Fibroblast of lung (primary cell): ENCODE results near the gene FAF2. TPM values are rescaled to one million over a fixed set of nuclear protein-coding genes. Genes with fewer than 3 reads are reported as not detected.

Experiments used
- DNase-seq, 2 donors: peaks; one replicate each; pipeline versions ENCODE4 v3.0.0 to v3.0.0-alpha.2; 2010; ENCODE audit warnings: low read depth in 2 of 2
- H2AFZ ChIP-seq: 2 replicates; pipeline ENCODE4 v1.5.1; 2012; ENCODE audit warnings: low read length, control low read depth, inconsistent platforms
- H3K27ac ChIP-seq: 2 replicates; pipeline ENCODE4 v1.5.1; 2011; ENCODE audit warnings: low read length, control low read depth; ENCODE audit not compliant: insufficient read depth
- H3K27me3 ChIP-seq: 2 replicates; pipeline ENCODE4 v1.5.1; 2011; ENCODE audit warnings: mild to moderate bottlenecking, low read length; ENCODE audit not compliant: control insufficient read depth, insufficient read depth
- H3K36me3 ChIP-seq: 2 replicates; pipeline ENCODE4 v1.5.1; 2011; ENCODE audit warnings: low read length; ENCODE audit not compliant: control insufficient read depth, insufficient read depth
- H3K4me1 ChIP-seq: 2 replicates; pipeline ENCODE4 v1.5.1; 2011; ENCODE audit warnings: low read length; ENCODE audit not compliant: control insufficient read depth, insufficient read depth; ENCODE audit errors: extremely low read depth
- H3K4me2 ChIP-seq: 2 replicates; pipeline ENCODE4 v1.5.1; 2011; ENCODE audit warnings: low read length, control low read depth; ENCODE audit not compliant: insufficient read depth; ENCODE audit errors: extremely low read depth
- H3K4me3 ChIP-seq, 4 experiments: fragments of 200-600 bp in 1 of 4; sonication (generic) in 1 of 4; replicated peaks in 1 of 4; 2 replicates each; pipeline ENCODE4 v1.5.1; 2011 to 2016; ENCODE audit warnings: low read length in 4 of 4, low read depth in 3 of 4, mild to moderate bottlenecking in 3 of 4, control low read depth in 2 of 4, inconsistent platforms in 1 of 4, mixed read lengths in 1 of 4; ENCODE audit not compliant: insufficient read depth in 1 of 4; ENCODE audit errors: control extremely low read depth in 1 of 4
- H3K79me2 ChIP-seq: 2 replicates; pipeline ENCODE4 v1.5.1; 2012; ENCODE audit warnings: mild to moderate bottlenecking, low read length, inconsistent platforms; ENCODE audit not compliant: control insufficient read depth, insufficient read depth
- H3K9ac ChIP-seq: 2 replicates; pipeline ENCODE4 v1.5.1; 2011; ENCODE audit warnings: mild to moderate bottlenecking, low read length, control low read depth; ENCODE audit not compliant: insufficient read depth
- H3K9me3 ChIP-seq: 2 replicates; pipeline ENCODE4 v1.5.1; 2012; ENCODE audit warnings: low read depth, low read length; ENCODE audit not compliant: control insufficient read depth, insufficient read depth
- H4K20me1 ChIP-seq: 2 replicates; pipeline ENCODE4 v1.5.1; 2011; ENCODE audit warnings: low read length; ENCODE audit not compliant: control insufficient read depth, insufficient read depth; ENCODE audit errors: extremely low read depth
- CTCF ChIP-seq, 2 donors: IDR thresholded peaks in 1 of 2; conservative IDR thresholded peaks in 1 of 2; 1 replicate in 1 of 2; 2 replicates in 1 of 2; pipeline ENCODE4 v1.5.1; 2011 to 2012; ENCODE audit warnings: low read length in 2 of 2, control low read depth in 1 of 2, inconsistent platforms in 1 of 2, low read depth in 1 of 2, mild to moderate bottlenecking in 1 of 2
- EZH2 ChIP-seq: IDR thresholded peaks from 2 replicates; pipeline ENCODE4 v1.5.1; 2012; ENCODE audit warnings: low read length, control low read depth, mild to moderate bottlenecking; ENCODE audit errors: missing control alignments
- polyA plus RNA-seq, 2 donors: library from polyadenylated mRNA; depleted of rRNA in 1 of 2; stranded (reverse) in 1 of 2; unstranded in 1 of 2; fragments of >200 nt; gene quantifications; 2 replicates each; pipeline ENCODE4 v1.2.1, GENCODE V29; 2011 to 2012; ENCODE audit warnings: missing spikeins in 1 of 2
- total RNA-seq: library from RNA; depleted of rRNA; stranded (reverse); fragments of >200 nt; gene quantifications from 2 replicates; pipeline ENCODE4 v1.2.1, GENCODE V29; 2014

The FAF2 gene
- total and polyA plus RNA-seq, 2 donors (not counting 1 experiment from before 2014, with no cell fraction given): 38.5 to 55.5 TPM

GRCh38 chr5:176528301-176528700 lies 80.1 kb downstream of the FAF2 start:
- Histone ChIP-seq H2AFZ (no peak overlapping the region), H3K4me2 (no peak overlapping the region), H3K4me3 (no peak overlapping the region), H3K9ac (no peak overlapping the region), H3K36me3 (peaks cover 9% of the 10 kb centered on the region), H3K27ac (no peak overlapping the region), H3K9me3 (no peaks in the 10 kb centered on the region), H4K20me1 (no peaks in the 10 kb centered on the region), H3K4me1 (no peaks in the 10 kb centered on the region), H3K79me2 (no peaks in the 10 kb centered on the region), H3K27me3 (no peaks in the 10 kb centered on the region)
- no peak for TF ChIP-seq CTCF (conservative IDR thresholded peaks at IDR 0.05 in 1 of 2, IDR thresholded peaks at IDR 0.05 in 1 of 2; ENCODE audit: low read depth in 1 of 2, low read length in 2 of 2)
- no peak for TF ChIP-seq EZH2
- no peak for DNase-seq

- no peak overlapping the region for H3K9ac ChIP-seq
- H3K79me2 ChIP-seq: no peaks in the 10 kb centered on the region
- H3K27me3 ChIP-seq: no peaks in the 10 kb centered on the region
- no peak for DNase-seq
- H3K27ac ChIP-seq: no peak overlapping the region
- no peak overlapping the region for H3K4me2 ChIP-seq
- no peaks in the 10 kb centered on the region for H3K9me3 ChIP-seq
- H3K4me3 ChIP-seq: no peak overlapping the region
- peaks cover 9% of the 10 kb centered on the region for H3K36me3 ChIP-seq
- H3K4me1 ChIP-seq: no peaks in the 10 kb centered on the region
- no peak for TF ChIP-seq EZH2
- no peak for TF ChIP-seq CTCF (conservative IDR thresholded peaks at IDR 0.05 in 1 of 2, IDR thresholded peaks at IDR 0.05 in 1 of 2; ENCODE audit: low read depth in 1 of 2, low read length in 2 of 2)
- H2AFZ ChIP-seq: no peak overlapping the region
- H4K20me1 ChIP-seq: no peaks in the 10 kb centered on the region
Observed at GRCh38 chr5:176528761-176529115, 80.6 kb downstream of the FAF2 start.

- Histone ChIP-seq H3K27ac (no peak overlapping the region), H3K27me3 (no peaks in the 10 kb centered on the region), H4K20me1 (no peaks in the 10 kb centered on the region), H3K9ac (no peak overlapping the region), H3K36me3 (peaks cover 9% of the 10 kb centered on the region), H3K79me2 (no peaks in the 10 kb centered on the region), H2AFZ (no peak overlapping the region), H3K4me2 (no peak overlapping the region), H3K9me3 (no peaks in the 10 kb centered on the region), H3K4me3 (no peak overlapping the region), H3K4me1 (peaks cover 3% of the 10 kb centered on the region)
- DNase-seq: no peak
- TF ChIP-seq EZH2: no peak
- TF ChIP-seq CTCF (conservative IDR thresholded peaks at IDR 0.05 in 1 of 2, IDR thresholded peaks at IDR 0.05 in 1 of 2; ENCODE audit: low read depth in 1 of 2, low read length in 2 of 2): no peak
Observed at GRCh38 chr5:176529116-176529740, 81.0 kb downstream of the FAF2 start.
